Embryonic facial prominence (tissue), 1 donor: Measurements from ENCODE around the gene TCHH.
"Not testable (repeated sequence)": the region's sequence is repeated elsewhere in the genome, so short reads cannot be mapped to it uniquely, and the experiment has no call there.

ENCODE experiments used
- DNase-seq: peaks from one replicate; pipeline ENCODE4 v3.0.0-alpha.2; 2016; ENCODE audit errors: extremely low spot score

TCHH gene

GRCh38 chr1:152112101-152112884, 3.0 kb downstream of the TCHH start:
- no peak for DNase-seq

GRCh38 chr1:152111515-152111968, 3.7 kb downstream of the TCHH start:
- peak; percentile 16 for DNase-seq

GRCh38 chr1:152110860-152111514, 4.3 kb downstream of the TCHH start:
- DNase-seq, result no peak

- DNase-seq, result no peak
Measured at GRCh38 chr1:152110365-152110859, 4.8 kb downstream of the TCHH start.

GRCh38 chr1:152109998-152110294, 5.3 kb downstream of the TCHH start:
- no peak for DNase-seq

- DNase-seq, result no peak
Measured at GRCh38 chr1:152109231-152109997, 5.8 kb downstream of the TCHH start.

- DNase-seq, result no peak
Measured at GRCh38 chr1:152108882-152109222, 6.4 kb downstream of the TCHH start.

GRCh38 chr1:152107984-152108881, 7.0 kb downstream of the TCHH start:
- no peak for DNase-seq

GRCh38 chr1:152107031-152107983, 7.9 kb downstream of the TCHH start:
- DNase-seq, result no peak

- DNase-seq, result no peak
Measured at GRCh38 chr1:152104854-152105253, 10.4 kb downstream of the TCHH start.

- DNase-seq, result no peak
Measured at GRCh38 chr1:152096931-152097330, 18.3 kb downstream of the TCHH start.

- no peak for DNase-seq
Measured at GRCh38 chr1:152089014-152089674, 26.1 kb downstream of the TCHH start, which contains the start of gene TCHHL1. Gene TCHHL1 (minus strand): TSS chr1:152089064. CDS start chr1:152088143, 921 bp downstream.

GRCh38 chr1:152086760-152087159, 28.5 kb downstream of the TCHH start:
- DNase-seq, result no peak

GRCh38 chr1:152084853-152085252, 30.4 kb downstream of the TCHH start:
- DNase-seq, result no peak

GRCh38 chr1:152081026-152081425, 34.2 kb downstream of the TCHH start:
- DNase-seq, result not testable (repeated sequence)

- not testable (repeated sequence) for DNase-seq
Measured at GRCh38 chr1:152080494-152080893, 34.8 kb downstream of the TCHH start.

GRCh38 chr1:152078831-152079441, 36.3 kb downstream of the TCHH start:
- no peak for DNase-seq

GRCh38 chr1:152072311-152072710, 42.9 kb downstream of the TCHH start:
- DNase-seq, result no peak

GRCh38 chr1:152071123-152071522, 44.1 kb downstream of the TCHH start:
- no peak for DNase-seq
